ENCODE measurements around the gene AUTS2. TPM values are rescaled to one million over a fixed set of nuclear protein-coding genes. Genes with fewer than 3 reads are reported as not detected.

The AUTS2 gene
- total and polyA plus RNA-seq, 9 of the 15 experiments (the other 6 are each of a cell fraction or from before 2014, with no cell fraction given), result 0.58 TPM; not detected in 8

GRCh38 chr7:70463352-70463938 lies 865.2 kb downstream of the AUTS2 start (continued):
- TF ChIP-seq CHD7 (IDR thresholded peaks at IDR 0.05; ENCODE audit: low read depth, low read length), result no peak
- no peak for TF ChIP-seq CC2D1A (IDR thresholded peaks at IDR 0.05)
- no peak for TF ChIP-seq IRF9 (tag; IDR thresholded peaks at IDR 0.05)
- no peak for TF ChIP-seq ZNF639 (CRISPR knock-in tag; conservative IDR thresholded peaks at IDR 0.05 in 1 of 2, IDR thresholded peaks at IDR 0.05 in 1 of 2)
- no peak for TF ChIP-seq USF1 (CRISPR knock-in tag; IDR thresholded peaks at IDR 0.05)
- TF ChIP-seq TAF1 (IDR thresholded peaks at IDR 0.05; ENCODE audit: control insufficient read depth, extremely low read depth, insufficient read depth, low read length, severe bottlenecking), result no peak
